Measurements from ENCODE around the gene GRIK2.

Gene GRIK2

GRCh38 chr6:101465863-101466262 is 72.4 kb downstream of the GRIK2 start:
- no peaks in the 10 kb centered on the region for H3K27me3 Mint-ChIP-seq
- H3K27ac Mint-ChIP-seq = no peak overlapping the region
- H3K4me3 Mint-ChIP-seq = no peak overlapping the region
- no peak for ATAC-seq
- no peaks in the 10 kb centered on the region for H3K4me1 Mint-ChIP-seq
- H3K9me3 Mint-ChIP-seq = peaks cover 0 to 5% of the 10 kb centered on the region in 2 donors
- no peak for DNase-seq

GRCh38 chr6:101477436-101477835 is 83.9 kb downstream of the GRIK2 start:
- ATAC-seq (no peak), DNase-seq (no peak)
- H3K9me3 Mint-ChIP-seq = no peaks in the 10 kb centered on the region
- no peak overlapping the region for H3K4me3 Mint-ChIP-seq
- H3K27ac Mint-ChIP-seq = no peak overlapping the region
- no peaks in the 10 kb centered on the region for H3K4me1 Mint-ChIP-seq
- H3K27me3 Mint-ChIP-seq = no peaks in the 10 kb centered on the region

GRCh38 chr6:101478891-101479290 is 85.4 kb downstream of the GRIK2 start:
- Mint-ChIP-seq H3K27me3 (no peaks in the 10 kb centered on the region), H3K4me1 (no peaks in the 10 kb centered on the region), H3K4me3 (no peak overlapping the region), H3K9me3 (no peaks in the 10 kb centered on the region), H3K27ac (no peak overlapping the region)
- ATAC-seq (no peak), DNase-seq (no peak)

- no peaks in the 10 kb centered on the region for H3K27me3 Mint-ChIP-seq
- ATAC-seq (no peak), DNase-seq (no peak)
- no peak overlapping the region for H3K27ac Mint-ChIP-seq
- H3K4me1 Mint-ChIP-seq = no peaks in the 10 kb centered on the region
- no peaks in the 10 kb centered on the region for H3K9me3 Mint-ChIP-seq
- no peak overlapping the region for H3K4me3 Mint-ChIP-seq
These were observed 89.1 kb downstream of the GRIK2 start for GRCh38 chr6:101482606-101483005.

- no peak overlapping the region for H3K27ac Mint-ChIP-seq
- no peaks in the 10 kb centered on the region for H3K9me3 Mint-ChIP-seq
- H3K4me1 Mint-ChIP-seq = no peaks in the 10 kb centered on the region
- DNase-seq = no peak
- no peak overlapping the region for H3K4me3 Mint-ChIP-seq
- no peaks in the 10 kb centered on the region for H3K27me3 Mint-ChIP-seq
- ATAC-seq = no peak
These were observed 91.3 kb downstream of the GRIK2 start for GRCh38 chr6:101484781-101485180.

- H3K27ac Mint-ChIP-seq = no peak overlapping the region
- H3K9me3 Mint-ChIP-seq = no peaks in the 10 kb centered on the region
- ATAC-seq = no peak
- no peaks in the 10 kb centered on the region for H3K27me3 Mint-ChIP-seq
- no peak overlapping the region for H3K4me3 Mint-ChIP-seq
- no peak for DNase-seq
- no peaks in the 10 kb centered on the region for H3K4me1 Mint-ChIP-seq
These were observed 92.6 kb downstream of the GRIK2 start for GRCh38 chr6:101486124-101486523.

GRCh38 chr6:101486726-101487125 is 93.2 kb downstream of the GRIK2 start:
- ATAC-seq = no peak
- no peaks in the 10 kb centered on the region for H3K9me3 Mint-ChIP-seq
- no peaks in the 10 kb centered on the region for H3K27me3 Mint-ChIP-seq

DNA sequence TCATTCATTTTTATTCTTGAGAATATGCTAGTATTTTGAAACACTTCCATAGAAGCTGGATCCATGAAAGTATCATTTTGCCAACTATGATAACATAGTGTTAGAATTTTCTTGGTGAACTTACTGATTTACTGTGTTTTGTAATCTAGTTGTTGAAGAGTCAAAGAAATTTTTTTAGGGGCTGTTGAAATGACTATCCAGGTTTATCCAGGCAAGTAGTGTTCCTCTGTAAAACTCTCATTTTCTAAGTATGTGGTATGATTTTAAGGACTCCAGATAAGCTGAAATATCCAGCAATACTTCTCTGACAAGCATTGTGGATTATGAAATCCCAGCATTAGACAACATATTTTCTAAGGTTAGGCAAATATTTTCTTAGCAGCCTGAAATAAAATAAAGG is 95.9 kb downstream of the GRIK2 start:
- H3K4me3 Mint-ChIP-seq = no peak overlapping the region

More at GRCh38 chr6:101486726-101487125, 93.2 kb downstream of the GRIK2 start:
- Mint-ChIP-seq H3K4me3 (no peak overlapping the region), H3K4me1 (no peaks in the 10 kb centered on the region), H3K27ac (no peak overlapping the region)
- DNase-seq = no peak

GRCh38 chr6:101490857-101491256 is 97.3 kb downstream of the GRIK2 start:
- no peak overlapping the region for H3K27ac Mint-ChIP-seq
- H3K4me3 Mint-ChIP-seq = no peak overlapping the region
- no peaks in the 10 kb centered on the region for H3K9me3 Mint-ChIP-seq
- no peaks in the 10 kb centered on the region for H3K27me3 Mint-ChIP-seq
- no peak for DNase-seq
- H3K4me1 Mint-ChIP-seq = no peaks in the 10 kb centered on the region
- no peak for ATAC-seq

More for the DNA sequence above, 95.9 kb downstream of the GRIK2 start:
- no peaks in the 10 kb centered on the region for H3K27me3 Mint-ChIP-seq
- H3K9me3 Mint-ChIP-seq = no peaks in the 10 kb centered on the region
- no peak for DNase-seq
- no peaks in the 10 kb centered on the region for H3K4me1 Mint-ChIP-seq
- ATAC-seq = no peak
- H3K27ac Mint-ChIP-seq = no peak overlapping the region

- Mint-ChIP-seq H3K27me3 (no peaks in the 10 kb centered on the region), H3K9me3 (no peaks in the 10 kb centered on the region), H3K4me1 (no peaks in the 10 kb centered on the region), H3K4me3 (no peak overlapping the region), H3K27ac (no peak overlapping the region)
- ATAC-seq (no peak), DNase-seq (no peak)
These were observed 109.3 kb downstream of the GRIK2 start for GRCh38 chr6:101502818-101503217.

GRCh38 chr6:101509536-101509935 is 116.0 kb downstream of the GRIK2 start:
- no peak for DNase-seq

GRCh38 chr6:101513181-101513580 is 119.7 kb downstream of the GRIK2 start:
- H3K4me1 Mint-ChIP-seq = no peaks in the 10 kb centered on the region
- H3K9me3 Mint-ChIP-seq = peaks cover 4 to 16% of the 10 kb centered on the region in 2 donors
- no peaks in the 10 kb centered on the region for H3K27me3 Mint-ChIP-seq
- no peak for ATAC-seq
- no peak overlapping the region for H3K27ac Mint-ChIP-seq
- H3K4me3 Mint-ChIP-seq = no peak overlapping the region
- no peak for DNase-seq

More at GRCh38 chr6:101509536-101509935, 116.0 kb downstream of the GRIK2 start:
- Mint-ChIP-seq H3K9me3 (peaks cover 4 to 7% of the 10 kb centered on the region in 2 donors), H3K4me3 (no peak overlapping the region), H3K27me3 (no peaks in the 10 kb centered on the region), H3K27ac (no peak overlapping the region), H3K4me1 (no peaks in the 10 kb centered on the region)
- no peak for ATAC-seq

DNA sequence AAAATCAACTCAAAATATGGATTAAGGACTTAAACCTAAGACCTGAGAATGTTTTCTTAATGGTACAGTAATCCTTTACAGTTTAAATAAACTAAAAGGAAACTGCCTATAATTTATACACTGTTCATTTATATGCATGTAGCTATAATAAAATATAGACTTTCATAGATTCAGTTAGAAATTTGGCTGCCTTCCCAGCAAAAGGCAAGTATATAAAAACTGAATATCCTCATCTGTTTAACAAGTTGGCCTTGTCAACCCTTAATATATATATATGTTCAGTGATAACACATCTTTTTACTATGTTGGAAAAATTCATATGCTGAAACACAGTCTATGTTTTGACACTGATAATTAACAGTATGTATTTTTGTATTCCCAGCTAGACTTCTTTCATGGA is 123.1 kb downstream of the GRIK2 start:
- peaks cover 0 to 9% of the 10 kb centered on the region in 2 donors for H3K9me3 Mint-ChIP-seq
- no peak overlapping the region for H3K27ac Mint-ChIP-seq
- no peaks in the 10 kb centered on the region for H3K27me3 Mint-ChIP-seq
- H3K4me1 Mint-ChIP-seq = no peaks in the 10 kb centered on the region
- DNase-seq = no peak
- H3K4me3 Mint-ChIP-seq = no peak overlapping the region
- no peak for ATAC-seq

- Mint-ChIP-seq H3K4me3 (no peak overlapping the region), H3K27ac (no peak overlapping the region), H3K27me3 (no peaks in the 10 kb centered on the region), H3K4me1 (no peaks in the 10 kb centered on the region), H3K9me3 (peaks cover 6 to 9% of the 10 kb centered on the region in 2 donors)
- DNase-seq (no peak), ATAC-seq (no peak)
These were observed 124.1 kb downstream of the GRIK2 start for GRCh38 chr6:101517632-101518031.

DNA sequence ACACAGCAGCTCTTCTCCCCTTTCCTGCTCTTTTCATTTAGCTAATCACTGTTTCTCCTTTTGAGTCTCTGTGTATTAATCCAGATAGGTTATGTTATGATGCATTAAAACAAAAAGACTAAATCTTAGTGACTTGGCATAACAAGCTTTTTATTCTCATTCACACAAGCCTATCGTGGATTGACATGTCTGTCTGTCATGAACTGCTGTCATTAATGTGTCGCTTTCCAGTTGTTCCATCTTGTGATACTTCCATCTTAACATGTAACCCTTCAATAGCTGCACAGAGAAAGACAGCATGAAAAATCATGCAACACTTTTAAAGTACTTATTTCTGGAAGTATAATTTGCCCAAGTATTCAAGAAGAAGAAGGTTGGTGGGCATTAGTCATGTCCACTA is 128.7 kb downstream of the GRIK2 start:
- H3K27ac Mint-ChIP-seq = no peak overlapping the region
- DNase-seq (no peak), ATAC-seq (no peak)
- peaks cover 0 to 11% of the 10 kb centered on the region in 2 donors for H3K9me3 Mint-ChIP-seq
- H3K27me3 Mint-ChIP-seq = no peaks in the 10 kb centered on the region
- H3K4me3 Mint-ChIP-seq = no peak overlapping the region
- no peaks in the 10 kb centered on the region for H3K4me1 Mint-ChIP-seq

DNA sequence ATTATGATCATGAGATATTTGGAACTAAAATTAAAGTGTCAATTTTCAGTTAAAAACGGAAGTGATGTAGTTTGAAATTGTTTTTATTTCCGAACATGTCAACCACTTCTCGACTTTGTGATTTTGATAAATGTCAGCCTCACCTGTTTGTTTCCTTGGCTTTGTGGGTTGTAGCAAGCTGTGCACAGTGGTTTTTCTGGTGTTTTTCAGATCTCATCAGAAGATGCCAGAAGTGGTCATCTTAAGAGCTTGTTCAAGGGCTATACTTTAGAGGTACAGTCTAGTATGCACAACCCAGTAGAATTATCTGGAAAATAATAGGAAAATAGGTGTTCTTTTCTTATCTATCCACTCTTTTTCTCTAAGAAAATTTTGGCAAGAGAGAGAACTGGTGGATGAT is 134.0 kb downstream of the GRIK2 start:
- no peaks in the 10 kb centered on the region for H3K4me1 Mint-ChIP-seq
- no peak overlapping the region for H3K27ac Mint-ChIP-seq

GRCh38 chr6:101528801-101529200 is 135.3 kb downstream of the GRIK2 start:
- Mint-ChIP-seq H3K4me1 (no peaks in the 10 kb centered on the region), H3K27me3 (no peaks in the 10 kb centered on the region), H3K4me3 (no peak overlapping the region), H3K27ac (no peak overlapping the region), H3K9me3 (peaks cover 7 to 12% of the 10 kb centered on the region in 2 donors)
- DNase-seq = no peak
- ATAC-seq = no peak

More for the DNA sequence above, 134.0 kb downstream of the GRIK2 start:
- Mint-ChIP-seq H3K9me3 (peaks cover 7 to 10% of the 10 kb centered on the region in 2 donors), H3K4me3 (no peak overlapping the region), H3K27me3 (no peaks in the 10 kb centered on the region)
- DNase-seq = no peak
- ATAC-seq = no peak
